Upper lobe of left lung (tissue), 6 donors: Measurements from ENCODE around the gene LILRB2. TPM values are rescaled to one million over a fixed set of nuclear protein-coding genes. Genes with fewer than 3 reads are reported as not detected.
"Not testable (repeated sequence)": the region's sequence is repeated elsewhere in the genome, so short reads cannot be mapped to it uniquely, and the experiment has no call there.

Source experiments
- ATAC-seq, 2 donors: fragments of 200-7000 bp; cut with Tn5 transposase; one replicate each; pipeline ENCODE4 v1.9.1; 2022; ENCODE audit warnings: mild to moderate bottlenecking in 2 of 2, moderate library complexity in 2 of 2; ENCODE audit not compliant: low FRiP score in 2 of 2
- DNase-seq, 2 donors: peaks; one replicate each; pipeline ENCODE4 v3.0.0-alpha.2; 2019 to 2020
- H3K27ac ChIP-seq, 4 donors: fragments of 200-600 bp; sonication (generic); one replicate each; pipeline ENCODE4 v1.5.1; 2016 to 2019
- H3K27me3 ChIP-seq, 4 donors: fragments of 200-600 bp; sonication (generic); one replicate each; pipeline ENCODE4 v1.5.1; 2017 to 2019
- H3K36me3 ChIP-seq, 4 donors: fragments of 200-600 bp; sonication (generic); one replicate each; pipeline ENCODE4 v1.5.1; 2016 to 2019
- H3K4me1 ChIP-seq, 4 donors: fragments of 200-600 bp; sonication (generic); one replicate each; pipeline ENCODE4 v1.5.1; 2018 to 2019
- H3K4me3 ChIP-seq, 4 donors: fragments of 200-600 bp; sonication (generic); one replicate each; pipeline ENCODE4 v1.5.1; 2017 to 2019; ENCODE audit warnings: mild to moderate bottlenecking in 2 of 4, moderate library complexity in 1 of 4
- H3K9me3 ChIP-seq, 4 donors: fragments of 200-600 bp; sonication (generic); one replicate each; pipeline ENCODE4 v1.5.1; 2018 to 2019
- EP300 ChIP-seq, 4 donors: sonication (generic); formaldehyde crosslinking; IDR thresholded peaks; one replicate each; pipeline ENCODE4 v1.5.1; 2017; ENCODE audit warnings: antibody characterized with exemption in 4 of 4, control low read depth in 2 of 4
- POLR2A ChIP-seq, 4 donors: fragments of 450-650 bp; IDR thresholded peaks; one replicate each; pipeline ENCODE4 v1.5.1; 2016 to 2017; ENCODE audit warnings: antibody characterized with exemption in 4 of 4, mild to moderate bottlenecking in 2 of 4
- POLR2AphosphoS5 ChIP-seq, 2 donors: sonication (generic); formaldehyde crosslinking; IDR thresholded peaks; one replicate each; pipeline ENCODE4 v1.5.1; 2017; ENCODE audit warnings: antibody characterized with exemption in 2 of 2
- WGBS, 2 donors: methylation state at CpG; one replicate each; pipeline ENCODE4 v1.1.5; 2017 to 2018; 5-methylcytosine and 5-hydroxymethylcytosine counted together
- total RNA-seq, 6 donors: library from RNA; depleted of rRNA in 4 of 6; stranded (reverse); fragments of >200 nt in 4 of 6; gene quantifications; one replicate each; pipeline versions ENCODE4 v1.1.0 to v1.2.1, GENCODE V29; 2016 to 2021
- TF ChIP-seq, protein P1 (sequence below), 6 experiments: fragments of 450-650 bp in 4 of 6; fragments of 200-600 bp in 2 of 6; sonication (generic) in 2 of 6; IDR thresholded peaks; one replicate each; pipeline ENCODE4 v1.5.1; 2016 to 2019; ENCODE audit warnings: antibody characterized with exemption in 6 of 6
- donor health status: DM: no; HTN: no; CAD: no; lungs with moderate emphysema.
- donor health status: DM: no; HTN: yes; CAD: no; lungs with severe emphysema.

Gene LILRB2
- total RNA-seq, 6 donors from 2014 or later = 11.2 to 37.0 (median 22.7) TPM

DNA sequence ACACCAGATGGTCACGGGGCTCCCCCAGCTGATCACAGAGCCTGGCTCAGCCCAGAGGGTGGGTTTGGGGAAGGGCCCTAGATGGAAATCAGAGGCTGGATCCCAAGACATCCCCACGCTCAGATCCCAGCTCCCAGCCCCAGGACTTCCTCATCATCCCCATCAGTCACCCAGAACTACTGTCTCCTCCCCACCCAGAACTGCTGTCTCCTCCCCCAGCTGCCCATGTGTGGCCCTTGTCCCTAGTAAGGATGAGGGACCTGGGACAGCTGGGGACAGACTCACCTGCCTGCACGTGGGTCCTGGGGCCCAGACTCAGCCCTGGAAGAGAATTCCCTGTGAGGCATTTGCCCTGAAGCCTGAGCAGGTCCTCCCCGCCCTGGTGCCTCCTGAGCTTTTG is 38.7 kb downstream of the LILRB2 start:
- 52% methylated on average over 2 of the region's 4 CpGs; no CpG with 5 or more reads in 1 of the 2 donors for WGBS, 2 donors
- not testable (repeated sequence) for H3K9me3 ChIP-seq, H3K36me3 ChIP-seq, DNase-seq, H3K4me1 ChIP-seq, H3K27me3 ChIP-seq, ATAC-seq
- Histone ChIP-seq H3K4me3 (peak overlapping the region in 1 of 4 donors; percentile 19), H3K27ac (peak overlapping the region in 1 of 4 donors; percentile 67)

- not testable (repeated sequence) for H3K27me3 ChIP-seq, DNase-seq
- peak overlapping the region in 1 of 4 donors; percentile 43 for H3K27ac ChIP-seq
Measured at GRCh38 chr19:54240372-54241336, 40.3 kb downstream of the LILRB2 start.

DNA sequence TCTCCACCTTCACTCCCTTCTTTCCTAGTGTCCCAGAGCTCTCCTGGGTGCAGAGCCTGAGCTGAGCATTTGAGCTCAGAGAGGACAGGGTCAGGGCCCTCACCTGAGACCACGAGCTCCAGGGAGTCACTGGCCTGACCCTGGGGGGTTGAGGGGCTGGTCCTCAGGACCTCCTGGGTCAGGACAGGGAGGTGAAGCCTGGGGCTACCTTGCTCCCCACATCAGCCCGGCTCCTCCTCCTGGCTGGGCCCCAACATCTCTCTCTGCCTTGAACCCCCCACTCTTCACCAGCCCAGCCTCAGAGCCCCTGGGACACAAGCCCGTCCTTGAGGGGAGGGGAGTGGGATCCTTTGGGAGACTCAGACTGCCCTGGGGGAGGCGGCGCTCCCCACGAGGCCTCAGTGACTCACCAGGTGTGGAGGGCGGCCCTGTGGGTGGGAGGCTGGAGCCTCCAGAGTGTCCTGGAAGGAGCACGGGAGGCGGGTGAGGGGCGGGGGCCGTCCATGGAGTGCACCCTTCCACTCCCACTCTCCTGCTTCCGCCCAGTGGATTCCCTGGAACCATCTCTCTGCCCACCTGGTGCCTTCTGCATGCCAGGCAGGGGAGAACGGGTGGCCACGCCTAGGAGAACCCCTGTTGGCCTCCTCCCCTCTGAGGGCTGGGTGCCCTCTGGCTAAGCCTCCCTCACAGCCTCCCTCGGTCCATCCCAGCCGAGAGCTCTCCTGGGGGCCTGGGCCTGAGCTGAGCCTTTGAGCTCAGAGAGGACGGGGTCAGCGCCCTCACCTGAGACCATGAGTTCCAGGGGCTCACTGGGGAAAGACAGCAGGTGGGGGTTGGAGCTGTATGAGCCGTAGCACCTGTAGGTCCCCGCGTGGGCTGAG is 41.2 kb downstream of the LILRB2 start:
- H3K4me1 ChIP-seq, H3K9me3 ChIP-seq, H3K27me3 ChIP-seq, DNase-seq, H3K27ac ChIP-seq, H3K36me3 ChIP-seq, H3K4me3 ChIP-seq: not testable (repeated sequence)
- peak; percentile 51 to 67 for ATAC-seq
- 76 to 83% methylated on average over 1 to 10 of the region's 21 CpGs for WGBS, 2 donors

More at GRCh38 chr19:54240372-54241336, 40.3 kb downstream of the LILRB2 start:
- WGBS, 2 donors = 73 to 74% methylated on average over 12 of the region's 22 CpGs
- ATAC-seq, H3K36me3 ChIP-seq, H3K9me3 ChIP-seq, H3K4me3 ChIP-seq, H3K4me1 ChIP-seq: not testable (repeated sequence)

GRCh38 chr19:54233941-54234340 is 47.0 kb downstream of the LILRB2 start:
- no peaks in the 10 kb centered on the region for H3K9me3 ChIP-seq
- no peaks in the 10 kb centered on the region for H3K27me3 ChIP-seq
- TF ChIP-seq POLR2AphosphoS5 (IDR thresholded peaks at IDR 0.05) (no peak), EP300 (IDR thresholded peaks at IDR 0.05) (no peak), POLR2A (IDR thresholded peaks at IDR 0.05) (no peak)
- TF ChIP-seq, protein P1, sequence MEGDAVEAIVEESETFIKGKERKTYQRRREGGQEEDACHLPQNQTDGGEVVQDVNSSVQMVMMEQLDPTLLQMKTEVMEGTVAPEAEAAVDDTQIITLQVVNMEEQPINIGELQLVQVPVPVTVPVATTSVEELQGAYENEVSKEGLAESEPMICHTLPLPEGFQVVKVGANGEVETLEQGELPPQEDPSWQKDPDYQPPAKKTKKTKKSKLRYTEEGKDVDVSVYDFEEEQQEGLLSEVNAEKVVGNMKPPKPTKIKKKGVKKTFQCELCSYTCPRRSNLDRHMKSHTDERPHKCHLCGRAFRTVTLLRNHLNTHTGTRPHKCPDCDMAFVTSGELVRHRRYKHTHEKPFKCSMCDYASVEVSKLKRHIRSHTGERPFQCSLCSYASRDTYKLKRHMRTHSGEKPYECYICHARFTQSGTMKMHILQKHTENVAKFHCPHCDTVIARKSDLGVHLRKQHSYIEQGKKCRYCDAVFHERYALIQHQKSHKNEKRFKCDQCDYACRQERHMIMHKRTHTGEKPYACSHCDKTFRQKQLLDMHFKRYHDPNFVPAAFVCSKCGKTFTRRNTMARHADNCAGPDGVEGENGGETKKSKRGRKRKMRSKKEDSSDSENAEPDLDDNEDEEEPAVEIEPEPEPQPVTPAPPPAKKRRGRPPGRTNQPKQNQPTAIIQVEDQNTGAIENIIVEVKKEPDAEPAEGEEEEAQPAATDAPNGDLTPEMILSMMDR (IDR thresholded peaks at IDR 0.05) = no peak
- H3K36me3 ChIP-seq = no peaks in the 10 kb centered on the region
- peaks cover 0 to 4% (median 2%) of the 10 kb centered on the region in 4 donors for H3K4me1 ChIP-seq
- H3K4me3 ChIP-seq = no peak overlapping the region
- no peak for ATAC-seq
- 71 to 92% methylated on average over 4 to 5 of the region's 5 CpGs for WGBS, 2 donors
- no peak for DNase-seq
- no peak overlapping the region for H3K27ac ChIP-seq

DNA sequence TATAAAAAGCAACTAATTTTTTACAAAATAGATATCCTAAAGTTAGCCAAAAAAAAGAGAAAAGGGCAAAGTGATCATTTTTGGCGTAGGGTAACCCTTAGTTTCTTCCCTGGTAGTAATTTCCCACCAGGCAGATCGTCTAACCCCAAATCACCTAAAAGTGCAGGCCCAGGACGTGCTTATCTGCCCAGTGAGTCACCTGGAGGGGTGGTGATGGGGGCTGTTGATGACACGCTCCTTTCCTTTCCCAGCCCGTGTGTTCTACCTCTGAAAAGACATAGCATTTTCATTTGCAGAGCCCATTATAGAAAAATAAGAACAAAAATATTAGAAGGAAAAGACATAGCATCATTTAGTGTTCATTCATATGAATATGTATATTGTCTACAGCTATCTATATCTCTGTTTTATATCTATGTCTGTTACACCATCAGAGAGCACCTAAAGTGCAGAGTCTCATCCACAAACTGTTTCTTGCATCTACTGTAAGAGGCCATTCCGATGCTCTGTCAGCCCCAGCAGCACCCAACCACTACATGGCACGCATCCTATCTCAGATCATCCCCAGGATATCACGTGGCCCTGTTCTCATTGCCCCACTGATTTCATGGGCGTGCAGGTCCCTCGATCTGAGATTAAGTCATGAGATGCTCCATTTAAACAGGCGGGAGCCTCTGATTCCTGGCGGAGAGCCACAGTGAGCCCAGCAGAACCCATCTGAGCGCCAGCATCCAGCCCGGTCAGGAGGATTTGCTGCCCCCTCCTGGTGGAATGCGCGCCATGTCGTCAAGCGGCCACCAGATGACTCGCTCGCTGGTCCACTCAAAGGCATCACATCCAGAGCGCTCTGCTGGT is 49.6 kb downstream of the LILRB2 start:
- peak; percentile 91 to 93 for DNase-seq
- Histone ChIP-seq H3K9me3 (no peaks in the 10 kb centered on the region), H3K27ac (no peak overlapping the region), H3K4me1 (peaks cover 0 to 4% (median 2%) of the 10 kb centered on the region in 4 donors), H3K4me3 (no peak overlapping the region), H3K27me3 (no peaks in the 10 kb centered on the region), H3K36me3 (no peaks in the 10 kb centered on the region)
- WGBS, 2 donors = 26% methylated on average over 16 to 17 of the region's 21 CpGs
- peak; percentile 95 to 97 for ATAC-seq
- TF ChIP-seq POLR2AphosphoS5 (IDR thresholded peaks at IDR 0.05) = no peak
- TF ChIP-seq, protein P1 (IDR thresholded peaks at IDR 0.05) = peak; percentile 87 to 94 (median 92)
- no peak for TF ChIP-seq POLR2A (IDR thresholded peaks at IDR 0.05)
